Measurements from ENCODE around the gene ZNF587B.
"Not testable (repeated sequence)": the region's sequence is repeated elsewhere in the genome, so short reads cannot be mapped to it uniquely, and the experiment has no call there.

The ZNF587B gene

DNA sequence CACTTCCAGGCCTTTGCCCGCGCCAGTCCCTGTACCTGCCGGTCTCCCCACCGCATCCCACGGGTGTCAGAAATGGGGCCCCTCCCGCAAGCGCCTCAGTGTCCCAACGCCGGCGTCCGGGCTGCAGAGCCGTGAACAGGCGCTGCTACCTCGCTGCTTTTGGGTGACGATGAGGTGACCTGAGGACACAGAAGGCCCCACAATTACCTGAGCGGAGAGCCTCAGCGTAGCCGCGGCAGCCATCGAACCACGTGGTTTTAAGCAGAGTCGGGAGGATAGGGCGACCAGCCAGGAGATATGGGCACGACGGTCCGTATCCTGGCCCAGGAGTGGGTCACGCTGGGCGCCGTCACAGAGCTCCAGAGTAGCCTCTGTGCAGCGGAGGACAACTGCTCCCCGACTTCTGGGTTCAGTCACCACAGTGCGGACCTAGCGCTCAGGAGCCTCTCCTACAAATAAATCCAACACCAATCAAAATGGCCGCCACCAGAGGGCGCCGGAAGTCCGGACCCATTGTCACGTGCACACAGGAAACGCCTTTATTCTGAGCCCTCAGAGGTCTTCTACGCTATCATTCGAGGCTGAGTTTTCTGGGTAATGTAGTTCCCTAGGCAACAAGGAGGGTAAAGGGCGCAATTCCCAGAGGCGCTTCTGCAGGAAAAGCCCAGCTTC, 58.6 kb downstream of the ZNF587B start, which contains the start of gene ZNF814:
Gene ZNF814, minus strand, starts transcription at position 478 of the 672 bp plus-strand sequence. Its CDS starts 235 bp downstream, at position 243.
- TF ChIP-seq, protein P1, sequence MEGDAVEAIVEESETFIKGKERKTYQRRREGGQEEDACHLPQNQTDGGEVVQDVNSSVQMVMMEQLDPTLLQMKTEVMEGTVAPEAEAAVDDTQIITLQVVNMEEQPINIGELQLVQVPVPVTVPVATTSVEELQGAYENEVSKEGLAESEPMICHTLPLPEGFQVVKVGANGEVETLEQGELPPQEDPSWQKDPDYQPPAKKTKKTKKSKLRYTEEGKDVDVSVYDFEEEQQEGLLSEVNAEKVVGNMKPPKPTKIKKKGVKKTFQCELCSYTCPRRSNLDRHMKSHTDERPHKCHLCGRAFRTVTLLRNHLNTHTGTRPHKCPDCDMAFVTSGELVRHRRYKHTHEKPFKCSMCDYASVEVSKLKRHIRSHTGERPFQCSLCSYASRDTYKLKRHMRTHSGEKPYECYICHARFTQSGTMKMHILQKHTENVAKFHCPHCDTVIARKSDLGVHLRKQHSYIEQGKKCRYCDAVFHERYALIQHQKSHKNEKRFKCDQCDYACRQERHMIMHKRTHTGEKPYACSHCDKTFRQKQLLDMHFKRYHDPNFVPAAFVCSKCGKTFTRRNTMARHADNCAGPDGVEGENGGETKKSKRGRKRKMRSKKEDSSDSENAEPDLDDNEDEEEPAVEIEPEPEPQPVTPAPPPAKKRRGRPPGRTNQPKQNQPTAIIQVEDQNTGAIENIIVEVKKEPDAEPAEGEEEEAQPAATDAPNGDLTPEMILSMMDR (conservative IDR thresholded peaks at IDR 0.05; ENCODE audit: control insufficient read depth, insufficient read depth, low read depth, low read length), result peak; percentile 11
- peak; percentile 80 for DNase-seq (ENCODE audit: low read depth)
- H3K4me3 ChIP-seq (ENCODE audit: control insufficient read depth, low read depth, low read length), result peak within 1 kb of the TSS; percentile 74

DNA sequence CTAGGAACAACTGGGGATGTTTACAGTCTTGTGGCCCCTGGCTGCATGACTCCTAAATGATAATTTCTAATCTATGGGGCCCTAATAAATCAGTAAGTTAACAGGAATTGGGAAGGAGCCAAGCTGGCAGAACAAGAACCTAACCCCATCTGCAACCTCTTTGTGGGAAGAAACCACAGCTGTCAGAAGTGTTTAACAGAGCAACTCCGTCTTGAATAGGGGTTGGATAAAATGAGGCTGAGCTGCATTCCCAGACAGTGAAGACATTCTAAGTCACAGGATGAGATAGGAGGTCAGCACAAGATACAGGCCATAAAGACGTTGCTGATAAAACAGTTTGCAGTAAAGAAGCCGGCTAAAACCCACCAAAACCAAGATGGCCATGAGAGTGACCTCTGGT, 60.6 kb downstream of the ZNF587B start:
- not testable (repeated sequence) for H3K4me3 ChIP-seq (ENCODE audit: control insufficient read depth, low read depth, low read length)
- DNase-seq (ENCODE audit: low read depth), result peak; percentile 38
